ENCODE measurements around the gene FBLN7.

The FBLN7 gene

DNA sequence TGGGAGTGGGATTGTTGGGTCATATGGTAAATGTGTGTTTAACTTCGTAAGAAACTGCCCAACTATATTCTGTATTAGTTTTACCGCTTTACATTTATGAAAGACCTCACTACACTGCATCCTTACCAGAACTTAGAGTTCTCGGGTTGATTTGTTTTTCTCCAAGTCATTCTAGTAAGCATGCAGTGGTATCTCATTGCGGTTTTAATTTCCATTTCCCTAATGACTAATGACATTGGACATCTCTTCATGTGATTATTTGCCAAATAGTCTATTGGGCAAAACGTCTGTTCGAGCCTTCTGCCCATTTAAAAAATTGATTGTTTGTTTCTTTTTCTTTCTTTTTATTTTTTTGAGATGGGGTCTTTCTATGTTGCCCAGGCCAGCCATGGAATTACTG, 6.8 kb downstream of the FBLN7 start:
- Histone ChIP-seq H3K9me3 (ENCODE audit: control insufficient read depth, insufficient read depth, low read depth, low read length) (no peaks in the 10 kb centered on the region), H3K4me3 (ENCODE audit: low read depth, low read length) (no peak overlapping the region), H3K36me3 (ENCODE audit: control insufficient read depth in 2 of 2, insufficient read depth in 1 of 2, low read length in 2 of 2) (no peaks in the 10 kb centered on the region), H3K27ac (ENCODE audit: extremely low read depth, low read depth, low read length) (no peak overlapping the region), H3K4me1 (ENCODE audit: control insufficient read depth, insufficient read depth, low read length) (no peaks in the 10 kb centered on the region)
- TF ChIP-seq, protein P1, sequence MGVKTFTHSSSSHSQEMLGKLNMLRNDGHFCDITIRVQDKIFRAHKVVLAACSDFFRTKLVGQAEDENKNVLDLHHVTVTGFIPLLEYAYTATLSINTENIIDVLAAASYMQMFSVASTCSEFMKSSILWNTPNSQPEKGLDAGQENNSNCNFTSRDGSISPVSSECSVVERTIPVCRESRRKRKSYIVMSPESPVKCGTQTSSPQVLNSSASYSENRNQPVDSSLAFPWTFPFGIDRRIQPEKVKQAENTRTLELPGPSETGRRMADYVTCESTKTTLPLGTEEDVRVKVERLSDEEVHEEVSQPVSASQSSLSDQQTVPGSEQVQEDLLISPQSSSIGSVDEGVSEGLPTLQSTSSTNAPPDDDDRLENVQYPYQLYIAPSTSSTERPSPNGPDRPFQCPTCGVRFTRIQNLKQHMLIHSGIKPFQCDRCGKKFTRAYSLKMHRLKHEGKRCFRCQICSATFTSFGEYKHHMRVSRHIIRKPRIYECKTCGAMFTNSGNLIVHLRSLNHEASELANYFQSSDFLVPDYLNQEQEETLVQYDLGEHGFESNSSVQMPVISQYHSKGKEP (tag by site-specific recombination; IDR thresholded peaks at IDR 0.05) = no peak
- TF ChIP-seq ZNF146 (tag by site-specific recombination; IDR thresholded peaks at IDR 0.05) (no peak), ZNF341 (tag by site-specific recombination; IDR thresholded peaks at IDR 0.05; ENCODE audit: low read depth) (no peak), ZNF621 (tag by site-specific recombination; IDR thresholded peaks at IDR 0.05) (no peak), ZNF19 (tag by site-specific recombination; IDR thresholded peaks at IDR 0.05; ENCODE audit: low read depth) (no peak)
- TF ChIP-seq, protein P2, sequence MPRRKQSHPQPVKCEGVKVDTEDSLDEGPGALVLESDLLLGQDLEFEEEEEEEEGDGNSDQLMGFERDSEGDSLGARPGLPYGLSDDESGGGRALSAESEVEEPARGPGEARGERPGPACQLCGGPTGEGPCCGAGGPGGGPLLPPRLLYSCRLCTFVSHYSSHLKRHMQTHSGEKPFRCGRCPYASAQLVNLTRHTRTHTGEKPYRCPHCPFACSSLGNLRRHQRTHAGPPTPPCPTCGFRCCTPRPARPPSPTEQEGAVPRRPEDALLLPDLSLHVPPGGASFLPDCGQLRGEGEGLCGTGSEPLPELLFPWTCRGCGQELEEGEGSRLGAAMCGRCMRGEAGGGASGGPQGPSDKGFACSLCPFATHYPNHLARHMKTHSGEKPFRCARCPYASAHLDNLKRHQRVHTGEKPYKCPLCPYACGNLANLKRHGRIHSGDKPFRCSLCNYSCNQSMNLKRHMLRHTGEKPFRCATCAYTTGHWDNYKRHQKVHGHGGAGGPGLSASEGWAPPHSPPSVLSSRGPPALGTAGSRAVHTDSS (tag by site-specific recombination; IDR thresholded peaks at IDR 0.05) = no peak
- TF ChIP-seq, protein P3, sequence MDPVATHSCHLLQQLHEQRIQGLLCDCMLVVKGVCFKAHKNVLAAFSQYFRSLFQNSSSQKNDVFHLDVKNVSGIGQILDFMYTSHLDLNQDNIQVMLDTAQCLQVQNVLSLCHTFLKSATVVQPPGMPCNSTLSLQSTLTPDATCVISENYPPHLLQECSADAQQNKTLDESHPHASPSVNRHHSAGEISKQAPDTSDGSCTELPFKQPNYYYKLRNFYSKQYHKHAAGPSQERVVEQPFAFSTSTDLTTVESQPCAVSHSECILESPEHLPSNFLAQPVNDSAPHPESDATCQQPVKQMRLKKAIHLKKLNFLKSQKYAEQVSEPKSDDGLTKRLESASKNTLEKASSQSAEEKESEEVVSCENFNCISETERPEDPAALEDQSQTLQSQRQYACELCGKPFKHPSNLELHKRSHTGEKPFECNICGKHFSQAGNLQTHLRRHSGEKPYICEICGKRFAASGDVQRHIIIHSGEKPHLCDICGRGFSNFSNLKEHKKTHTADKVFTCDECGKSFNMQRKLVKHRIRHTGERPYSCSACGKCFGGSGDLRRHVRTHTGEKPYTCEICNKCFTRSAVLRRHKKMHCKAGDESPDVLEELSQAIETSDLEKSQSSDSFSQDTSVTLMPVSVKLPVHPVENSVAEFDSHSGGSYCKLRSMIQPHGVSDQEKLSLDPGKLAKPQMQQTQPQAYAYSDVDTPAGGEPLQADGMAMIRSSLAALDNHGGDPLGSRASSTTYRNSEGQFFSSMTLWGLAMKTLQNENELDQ (tag by site-specific recombination; IDR thresholded peaks at IDR 0.05; ENCODE audit: low read depth) = no peak
- ChIA-PET POLR2A (no interaction called here), CTCF (interaction anchor here (1.0 kb wide), 1 partner anchor 796 kb away, joined by 3 read pairs; no protein-coding TSS in a partner anchor)

DNA sequence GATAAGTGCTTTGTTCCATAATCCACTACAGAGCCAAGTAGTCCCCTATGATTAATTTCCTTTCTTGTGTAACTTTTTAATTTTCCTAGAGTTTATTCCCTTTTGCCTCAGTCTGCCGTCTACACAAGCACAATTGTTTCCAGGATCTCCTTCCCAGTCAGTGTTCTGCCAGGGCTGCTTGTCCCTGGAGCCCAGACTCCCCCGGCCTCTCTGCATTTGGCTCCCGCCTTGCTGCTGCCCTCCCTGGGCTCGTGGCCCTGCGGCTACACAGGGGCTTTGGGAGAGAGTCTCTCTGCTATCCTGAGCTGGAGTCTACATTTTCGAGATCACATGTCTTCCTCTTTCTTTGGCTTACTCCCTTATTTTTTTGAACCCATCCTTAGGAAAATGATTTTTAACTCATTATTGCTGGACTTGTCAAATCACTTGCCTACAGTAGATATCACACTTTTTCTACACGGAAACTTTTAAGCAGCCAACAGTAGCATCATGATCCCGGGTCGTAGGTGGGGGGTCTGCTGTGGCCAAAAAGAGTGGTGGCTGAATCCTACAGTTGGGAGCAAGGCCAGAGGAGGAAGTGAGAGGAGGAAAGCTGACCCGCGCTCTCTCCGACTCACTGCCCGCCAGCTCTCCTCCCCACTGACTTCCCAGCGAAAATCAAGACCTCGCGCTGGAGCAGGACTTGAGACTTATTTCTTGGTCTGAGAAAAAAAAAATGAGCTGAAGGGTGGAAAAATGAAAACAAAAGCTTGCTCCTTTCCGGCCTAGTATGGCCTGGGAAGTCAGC, 9.4 kb downstream of the FBLN7 start:
- H3K9me3 ChIP-seq (ENCODE audit: control insufficient read depth, insufficient read depth, low read depth, low read length) = no peaks in the 10 kb centered on the region
- H3K36me3 ChIP-seq (ENCODE audit: control insufficient read depth in 2 of 2, insufficient read depth in 1 of 2, low read length in 2 of 2) = no peaks in the 10 kb centered on the region
- POLR2A ChIA-PET = no interaction called here
- no peak overlapping the region for H3K4me3 ChIP-seq (ENCODE audit: low read depth, low read length)
- CTCF ChIA-PET = interaction anchor here (0.7 kb wide), 1 partner anchor 452 kb away, joined by 3 read pairs; no protein-coding TSS in a partner anchor
- TF ChIP-seq ZNF302 (tag by site-specific recombination; IDR thresholded peaks at IDR 0.05; ENCODE audit: low read depth) (no peak), ZNF221 (tag by site-specific recombination; IDR thresholded peaks at IDR 0.05; ENCODE audit: borderline replicate concordance) (no peak), ZNF473 (tag by site-specific recombination; IDR thresholded peaks at IDR 0.05) (no peak), REPIN1 (tag by site-specific recombination; IDR thresholded peaks at IDR 0.05; ENCODE audit: low read depth) (no peak), ZNF660 (tag by site-specific recombination; IDR thresholded peaks at IDR 0.05) (no peak), ZNF223 (tag by site-specific recombination; IDR thresholded peaks at IDR 0.05) (no peak), ZNF341 (tag by site-specific recombination; IDR thresholded peaks at IDR 0.05; ENCODE audit: low read depth) (no peak), ZNF521 (tag by site-specific recombination; IDR thresholded peaks at IDR 0.05) (no peak), ZNF174 (tag by site-specific recombination; IDR thresholded peaks at IDR 0.05) (no peak)
- TF ChIP-seq, protein P4, sequence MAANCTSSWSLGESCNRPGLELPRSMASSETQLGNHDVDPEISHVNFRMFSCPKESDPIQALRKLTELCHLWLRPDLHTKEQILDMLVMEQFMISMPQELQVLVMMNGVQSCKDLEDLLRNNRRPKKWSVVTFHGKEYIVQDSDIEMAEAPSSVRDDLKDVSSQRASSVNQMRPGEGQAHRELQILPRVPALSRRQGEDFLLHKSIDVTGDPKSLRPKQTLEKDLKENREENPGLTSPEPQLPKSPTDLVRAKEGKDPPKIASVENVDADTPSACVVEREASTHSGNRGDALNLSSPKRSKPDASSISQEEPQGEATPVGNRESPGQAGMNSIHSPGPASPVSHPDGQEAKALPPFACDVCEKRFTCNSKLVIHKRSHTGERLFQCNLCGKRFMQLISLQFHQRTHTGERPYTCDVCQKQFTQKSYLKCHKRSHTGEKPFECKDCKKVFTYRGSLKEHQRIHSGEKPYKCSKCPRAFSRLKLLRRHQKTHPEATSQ (tag by site-specific recombination; IDR thresholded peaks at IDR 0.05) = no peak
- H3K27ac ChIP-seq (ENCODE audit: extremely low read depth, low read depth, low read length) = no peak overlapping the region
- no peaks in the 10 kb centered on the region for H3K4me1 ChIP-seq (ENCODE audit: control insufficient read depth, insufficient read depth, low read length)

Measured in HEK293 (cell line).